ENCODE measurements around the gene GRIK4. TPM values are rescaled to one million over a fixed set of nuclear protein-coding genes. Genes with fewer than 3 reads are reported as not detected.

The GRIK4 gene
- total and polyA plus RNA-seq, 9 of the 15 experiments (the other 6 are each of a cell fraction or from before 2014, with no cell fraction given): not detected

DNA sequence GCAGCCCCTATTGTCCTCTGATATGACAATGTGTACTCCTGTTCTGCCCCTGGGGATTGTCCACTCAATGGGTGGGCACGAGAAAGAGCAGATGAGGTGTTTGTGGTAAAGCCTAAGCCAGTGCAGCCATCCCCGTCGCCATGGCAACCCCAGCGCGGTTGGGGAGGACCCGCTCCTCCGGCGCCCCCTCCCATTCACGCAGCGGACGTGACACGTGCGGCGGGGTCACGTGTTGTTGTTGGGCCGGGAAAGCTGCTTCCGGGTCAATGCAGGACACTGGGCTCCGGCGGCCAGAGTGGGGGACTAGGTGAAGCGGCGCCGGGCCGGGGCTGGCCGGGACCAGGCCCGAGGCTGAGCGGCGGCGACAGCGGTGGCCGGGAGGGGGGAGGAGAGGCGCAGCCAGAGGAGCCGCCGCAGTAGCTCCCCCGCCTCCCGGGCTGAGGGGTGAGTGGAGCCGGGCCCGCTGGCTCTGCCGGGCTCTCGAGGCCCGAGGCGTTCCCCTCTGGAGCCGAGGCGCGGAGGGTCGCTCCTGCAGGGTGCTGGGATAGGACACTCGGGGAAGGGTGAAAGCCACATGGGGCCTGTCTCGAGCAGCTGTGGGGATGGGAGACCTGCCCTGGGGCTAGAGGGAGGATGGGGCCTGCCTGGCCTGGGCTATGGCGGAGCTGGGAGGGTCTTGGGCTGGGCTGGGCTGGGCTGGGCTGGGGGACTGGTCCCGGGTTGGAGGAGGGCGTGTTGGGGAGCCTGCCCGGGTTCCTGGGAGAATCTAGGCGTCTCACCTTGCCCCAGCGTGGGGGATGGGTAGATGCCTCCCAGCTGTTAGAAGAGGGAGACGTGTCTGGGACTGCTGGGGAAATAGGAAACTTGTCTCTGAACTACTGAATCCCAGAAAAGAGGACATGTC lies 512.6 kb downstream of the GRIK4 start, which contains the start of gene TBCEL (continued):
- TF ChIP-seq, protein P1, sequence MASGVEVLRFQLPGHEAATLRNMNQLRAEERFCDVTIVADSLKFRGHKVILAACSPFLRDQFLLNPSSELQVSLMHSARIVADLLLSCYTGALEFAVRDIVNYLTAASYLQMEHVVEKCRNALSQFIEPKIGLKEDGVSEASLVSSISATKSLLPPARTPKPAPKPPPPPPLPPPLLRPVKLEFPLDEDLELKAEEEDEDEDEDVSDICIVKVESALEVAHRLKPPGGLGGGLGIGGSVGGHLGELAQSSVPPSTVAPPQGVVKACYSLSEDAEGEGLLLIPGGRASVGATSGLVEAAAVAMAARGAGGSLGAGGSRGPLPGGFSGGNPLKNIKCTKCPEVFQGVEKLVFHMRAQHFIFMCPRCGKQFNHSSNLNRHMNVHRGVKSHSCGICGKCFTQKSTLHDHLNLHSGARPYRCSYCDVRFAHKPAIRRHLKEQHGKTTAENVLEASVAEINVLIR (CRISPR knock-in tag; IDR thresholded peaks at IDR 0.05): no peak
- no peak for TF ChIP-seq ZNF121 (CRISPR knock-in tag; conservative IDR thresholded peaks at IDR 0.05)
- TF ChIP-seq ZNF407 (IDR thresholded peaks at IDR 0.05; ENCODE audit: low read depth): no peak
- no peak for TF ChIP-seq POLR3G (IDR thresholded peaks at IDR 0.05; ENCODE audit: extremely low read depth, insufficient read length, insufficient replicate concordance)
- TF ChIP-seq NFYB (IDR thresholded peaks at IDR 0.05; ENCODE audit: extremely low read depth, insufficient read length): no peak
- TF ChIP-seq SNRNP70 (optimal IDR thresholded peaks at IDR 0.05; ENCODE audit: low read depth, low read length): no peak
- no peak for TF ChIP-seq NR3C1 (CRISPR knock-in tag; IDR thresholded peaks at IDR 0.05)
- peak; percentile 67 for TF ChIP-seq ETV1 (tag; conservative IDR thresholded peaks at IDR 0.05; ENCODE audit: low read depth)
- peak; percentile 85 for TF ChIP-seq ELF1 (tag; IDR thresholded peaks at IDR 0.05)
- no peak for TF ChIP-seq LARP7 (IDR thresholded peaks at IDR 0.05)
- no peak for TF ChIP-seq ELF4 (CRISPR knock-in tag; IDR thresholded peaks at IDR 0.05)
- TF ChIP-seq HDAC8 (tag; IDR thresholded peaks at IDR 0.05): 0 out of 2 replicates have a peak, but pooled peaks have one; percentile 19
- TF ChIP-seq RCOR1 (IDR thresholded peaks at IDR 0.05; ENCODE audit: borderline replicate concordance in 1 of 2, low read depth in 2 of 2, low read length in 2 of 2): peak in 1 of 2 experiments; percentile 28; a peak in 1 of 4 replicates
- TF ChIP-seq NR2F6 (CRISPR knock-in tag; IDR thresholded peaks at IDR 0.05): no peak

Data from K562 (cell line).